GM13977 (cell line): ENCODE results near the gene EXOC4.

ENCODE experiments used
- DNase-seq: peaks from one replicate; pipeline ENCODE4 v3.0.0; 2012; ENCODE audit warnings: low spot score
- in situ Hi-C: fragments of 300-500 bp; cut with MboI; formaldehyde crosslinking; loops from one replicate; pipeline ENCODE4 v1.12.0; 2022; ENCODE audit warnings: low sequenced_read_pairs, low pct_unique_long_range_greater_than_20kb, mixed read lengths, inconsistent platforms; ENCODE audit not compliant: unreplicated experiment
- TF ChIP-seq, protein P1 (sequence below): IDR thresholded peaks from 2 replicates; pipeline ENCODE4 v1.5.1; 2012; ENCODE audit warnings: mild to moderate bottlenecking, control low read depth; ENCODE audit not compliant: insufficient read depth; ENCODE audit errors: extremely low read depth, missing control alignments

EXOC4 gene

DNA sequence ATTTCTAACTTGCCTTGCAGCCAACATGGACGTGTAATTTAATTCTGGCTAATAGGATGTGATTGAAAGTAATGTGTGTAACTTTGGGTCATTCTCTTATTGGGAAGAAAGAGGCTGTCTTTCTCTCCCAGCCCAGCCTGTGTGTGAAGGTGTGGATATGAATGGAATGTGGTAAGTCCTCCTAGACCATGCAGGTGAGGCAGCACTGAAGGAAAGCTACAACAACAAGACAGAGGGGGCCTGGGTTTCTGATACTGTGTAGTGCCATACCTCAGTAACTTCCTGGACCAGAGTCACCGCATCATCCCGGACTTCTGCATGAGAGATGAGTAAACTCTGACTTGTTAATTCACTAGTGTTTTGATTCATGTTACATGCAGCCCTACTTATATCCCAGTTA is 237.0 kb downstream of the EXOC4 start:
- in situ Hi-C loops: no loop called here
- TF ChIP-seq, protein P1, sequence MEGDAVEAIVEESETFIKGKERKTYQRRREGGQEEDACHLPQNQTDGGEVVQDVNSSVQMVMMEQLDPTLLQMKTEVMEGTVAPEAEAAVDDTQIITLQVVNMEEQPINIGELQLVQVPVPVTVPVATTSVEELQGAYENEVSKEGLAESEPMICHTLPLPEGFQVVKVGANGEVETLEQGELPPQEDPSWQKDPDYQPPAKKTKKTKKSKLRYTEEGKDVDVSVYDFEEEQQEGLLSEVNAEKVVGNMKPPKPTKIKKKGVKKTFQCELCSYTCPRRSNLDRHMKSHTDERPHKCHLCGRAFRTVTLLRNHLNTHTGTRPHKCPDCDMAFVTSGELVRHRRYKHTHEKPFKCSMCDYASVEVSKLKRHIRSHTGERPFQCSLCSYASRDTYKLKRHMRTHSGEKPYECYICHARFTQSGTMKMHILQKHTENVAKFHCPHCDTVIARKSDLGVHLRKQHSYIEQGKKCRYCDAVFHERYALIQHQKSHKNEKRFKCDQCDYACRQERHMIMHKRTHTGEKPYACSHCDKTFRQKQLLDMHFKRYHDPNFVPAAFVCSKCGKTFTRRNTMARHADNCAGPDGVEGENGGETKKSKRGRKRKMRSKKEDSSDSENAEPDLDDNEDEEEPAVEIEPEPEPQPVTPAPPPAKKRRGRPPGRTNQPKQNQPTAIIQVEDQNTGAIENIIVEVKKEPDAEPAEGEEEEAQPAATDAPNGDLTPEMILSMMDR: no peak
- DNase-seq: no peak

DNA sequence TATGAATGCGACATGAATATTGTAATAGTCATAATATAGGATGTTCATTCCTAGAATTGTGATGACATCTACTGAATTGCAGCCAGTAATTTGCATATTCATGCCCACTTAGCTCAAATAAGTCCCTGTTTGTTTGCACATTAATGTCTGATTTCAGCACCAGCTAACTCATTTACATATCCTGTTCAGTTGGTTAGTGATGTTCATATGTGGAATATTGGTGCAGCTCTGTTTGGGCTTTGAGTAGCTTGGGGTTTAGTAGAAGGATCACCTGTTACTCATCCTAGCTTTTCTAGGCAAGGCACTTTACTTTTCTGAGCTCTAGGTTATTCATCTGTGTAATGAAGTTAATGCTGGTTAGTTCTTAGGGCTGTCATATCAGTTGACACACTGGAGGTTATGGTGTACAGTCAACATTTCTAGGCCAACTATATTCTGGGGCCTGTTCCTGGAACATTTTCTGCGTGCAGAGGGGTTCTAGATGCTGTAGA is 238.4 kb downstream of the EXOC4 start:
- TF ChIP-seq, protein P1: no peak
- no peak for DNase-seq
- in situ Hi-C loops: no loop called here

DNA sequence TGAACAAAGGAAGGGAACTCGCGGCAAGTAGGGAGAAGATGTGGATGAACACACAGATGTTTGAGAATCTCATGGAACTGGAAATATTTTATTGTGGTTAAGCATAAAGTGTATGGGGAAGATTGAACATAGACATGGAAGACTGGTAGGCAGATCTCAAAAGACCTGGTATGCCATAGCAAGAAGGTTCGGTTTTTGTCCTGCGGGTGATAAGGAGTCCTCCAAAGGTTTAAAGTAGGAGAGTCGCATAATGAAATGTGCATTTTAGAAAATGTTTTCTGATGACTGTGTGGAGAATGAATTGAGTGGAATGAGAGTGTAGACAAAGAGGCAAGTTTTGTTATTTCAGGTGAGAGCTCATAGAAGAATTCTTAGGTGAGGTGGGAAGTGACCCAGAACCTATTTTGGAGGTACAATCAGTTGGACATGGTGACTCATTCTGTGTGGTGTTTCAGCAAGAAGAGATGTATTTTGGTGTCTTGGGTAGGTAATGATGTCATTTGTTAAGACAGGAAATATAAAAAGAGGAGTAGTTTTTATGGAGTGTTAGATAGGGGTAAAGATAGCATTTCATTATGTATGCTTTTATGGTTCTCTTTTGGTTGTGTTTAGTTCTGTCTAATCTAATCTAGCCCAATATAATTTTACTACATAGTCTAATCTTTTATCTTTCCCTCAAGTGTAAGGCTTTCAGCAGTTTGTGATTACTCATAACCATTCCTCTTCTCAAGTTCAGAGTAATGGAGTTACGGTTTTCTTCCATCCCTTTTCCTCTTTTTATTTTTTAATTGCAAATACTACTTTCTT is 239.2 kb downstream of the EXOC4 start:
- TF ChIP-seq, protein P1: no peak
- no peak for DNase-seq
- in situ Hi-C loops: no loop called here

DNA sequence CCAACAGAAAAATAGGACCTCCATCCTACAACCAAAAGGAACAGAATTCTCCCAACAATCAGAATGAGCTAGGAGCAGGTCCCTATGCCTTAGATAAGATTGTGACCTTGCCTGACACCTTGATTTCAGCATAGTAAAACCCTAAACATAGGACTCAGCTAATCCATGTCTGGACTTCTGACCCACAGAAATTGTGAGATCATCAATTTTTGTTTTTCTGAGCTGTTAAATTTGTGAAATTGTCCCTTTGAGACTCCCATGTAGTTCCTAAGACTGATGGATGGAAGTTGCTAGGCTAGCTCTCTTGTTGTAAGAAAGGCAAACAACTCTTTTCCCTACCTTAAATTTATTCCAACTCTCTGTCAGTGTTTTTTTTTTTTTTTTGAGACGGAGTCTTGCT is 244.2 kb downstream of the EXOC4 start:
- in situ Hi-C loops: no loop called here

DNA sequence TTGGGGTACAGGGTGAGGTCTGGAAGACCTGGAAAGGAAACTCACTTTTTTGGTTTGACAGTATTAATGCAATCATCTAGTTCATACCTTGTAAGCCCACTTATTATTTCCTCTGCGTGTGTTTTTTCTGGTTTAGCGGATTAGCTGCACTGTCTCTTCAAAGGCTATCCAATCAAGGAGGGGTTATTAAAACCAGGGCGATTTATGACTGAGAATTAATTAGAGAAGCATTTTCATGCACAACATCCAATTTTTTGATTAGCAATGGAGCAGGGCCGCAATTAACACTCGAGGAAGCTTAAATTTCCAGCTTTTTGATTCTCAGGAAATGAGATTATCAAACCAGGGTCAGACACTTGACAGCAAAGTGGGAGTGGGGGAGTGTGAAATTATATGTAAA is 248.9 kb downstream of the EXOC4 start:
- DNase-seq: no peak
- in situ Hi-C loops: no loop called here
- TF ChIP-seq, protein P1: no peak

More for the DNA sequence above, 244.2 kb downstream of the EXOC4 start:
- TF ChIP-seq, protein P1: no peak
- no peak for DNase-seq

DNA sequence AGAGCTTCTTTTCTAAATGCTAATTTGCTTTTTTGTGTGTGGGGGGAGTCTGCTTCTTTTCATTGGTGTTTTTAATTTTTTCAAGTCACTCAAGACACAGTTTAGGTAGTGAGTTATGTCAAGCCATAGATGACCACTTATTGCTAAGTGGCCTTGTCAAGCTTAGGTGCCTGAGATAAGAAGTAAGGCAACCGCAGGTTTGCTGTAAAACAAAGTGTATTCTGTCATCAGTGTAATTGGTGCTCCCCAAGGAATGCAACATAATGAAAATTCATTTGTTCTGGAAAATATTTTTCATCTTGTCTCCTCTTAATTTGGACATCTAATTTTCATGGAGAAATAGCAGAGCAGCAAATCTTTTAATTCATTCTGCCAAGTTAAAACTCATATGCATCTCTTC is 249.6 kb downstream of the EXOC4 start:
- DNase-seq: no peak
- in situ Hi-C loops: no loop called here
- TF ChIP-seq, protein P1: no peak
